HEK293 (cell line): ENCODE measurements around the gene CMTM8.

Experiments
- CTCF ChIA-PET: fragments of 350-600 bp; formaldehyde crosslinking; extraction: SDS; loops from one replicate; lab custom pipeline; 2021; ENCODE audit warnings: antibody characterized with exemption; lab: Yijun Ruan, JAX
- POLR2A ChIA-PET: fragments of 300-600 bp; formaldehyde crosslinking; extraction: SDS; loops from one replicate; lab custom pipeline; 2020; ENCODE audit warnings: antibody characterized with exemption, inconsistent platforms; lab: Yijun Ruan, JAX
- H3K27ac ChIP-seq: fragments of 200-500 bp; sonication (Bioruptor generic); 2 replicates; pipeline ENCODE4 v1.5.1; 2014; ENCODE audit warnings: low read depth, low read length, control low read depth, inconsistent platforms; ENCODE audit errors: extremely low read depth
- H3K36me3 ChIP-seq, 2 experiments: fragments of 200-500 bp in 1 of 2; sonication (Bioruptor generic) in 1 of 2; 1 replicate in 1 of 2; 2 replicates in 1 of 2; pipeline ENCODE4 v1.5.1; 2014 to 2017; ENCODE audit warnings: inconsistent platforms in 2 of 2, low read length in 2 of 2; ENCODE audit not compliant: control insufficient read depth in 2 of 2, insufficient read depth in 1 of 2
- H3K4me1 ChIP-seq: fragments of 200-500 bp; sonication (Bioruptor generic); 2 replicates; pipeline ENCODE4 v1.5.1; 2014; ENCODE audit warnings: mild to moderate bottlenecking, low read length, inconsistent platforms; ENCODE audit not compliant: control insufficient read depth, insufficient read depth
- H3K4me3 ChIP-seq: 2 replicates; pipeline ENCODE4 v1.5.1; 2011; ENCODE audit warnings: low read depth, mild to moderate bottlenecking, control low read depth, low read length, moderate library complexity
- H3K9me3 ChIP-seq: fragments of 200-500 bp; sonication (Bioruptor generic); 2 replicates; pipeline ENCODE4 v1.5.1; 2014; ENCODE audit warnings: low read depth, low read length, inconsistent platforms; ENCODE audit not compliant: control insufficient read depth, insufficient read depth
- GLIS1 ChIP-seq: fragments of 450-650 bp; formaldehyde crosslinking; IDR thresholded peaks from 2 replicates; pipeline ENCODE4 v1.5.1; 2016; ENCODE audit warnings: missing biosample characterization, missing genetic modification characterization
- PRDM4 ChIP-seq: fragments of 450-650 bp; formaldehyde crosslinking; IDR thresholded peaks from 2 replicates; pipeline ENCODE4 v1.5.1; 2017; ENCODE audit warnings: missing biosample characterization, missing genetic modification characterization
- PRDM6 ChIP-seq: fragments of 450-650 bp; formaldehyde crosslinking; IDR thresholded peaks from 2 replicates; pipeline ENCODE4 v1.5.1; 2017; ENCODE audit warnings: missing biosample characterization, missing genetic modification characterization
- SETDB1 ChIP-seq: IDR thresholded peaks from one replicate; pipeline ENCODE4 v1.6.1; 2017; ENCODE audit warnings: mild to moderate bottlenecking, low read length, moderate library complexity, mixed read lengths; ENCODE audit not compliant: insufficient read length
- ZBTB10 ChIP-seq: fragments of 450-650 bp; formaldehyde crosslinking; IDR thresholded peaks from 2 replicates; pipeline ENCODE4 v1.5.1; 2016; ENCODE audit warnings: missing biosample characterization, missing genetic modification characterization
- ZBTB21 ChIP-seq: fragments of 450-650 bp; formaldehyde crosslinking; IDR thresholded peaks from 2 replicates; pipeline ENCODE4 v1.5.1; 2017; ENCODE audit warnings: missing biosample characterization, missing genetic modification characterization
- ZNF138 ChIP-seq: fragments of 450-650 bp; formaldehyde crosslinking; IDR thresholded peaks from 2 replicates; pipeline ENCODE4 v1.5.1; 2016; ENCODE audit warnings: missing biosample characterization, missing genetic modification characterization, borderline replicate concordance
- ZNF157 ChIP-seq: fragments of 450-650 bp; formaldehyde crosslinking; IDR thresholded peaks from 2 replicates; pipeline ENCODE4 v1.5.1; 2016; ENCODE audit warnings: missing biosample characterization, missing genetic modification characterization
- ZNF23 ChIP-seq: fragments of 450-650 bp; formaldehyde crosslinking; IDR thresholded peaks from 2 replicates; pipeline ENCODE4 v1.5.1; 2016; ENCODE audit warnings: missing biosample characterization, missing genetic modification characterization, borderline replicate concordance
- ZNF311 ChIP-seq: fragments of 450-650 bp; formaldehyde crosslinking; IDR thresholded peaks from 2 replicates; pipeline ENCODE4 v1.5.1; 2017; ENCODE audit warnings: missing biosample characterization, missing genetic modification characterization, borderline replicate concordance
- ZNF398 ChIP-seq: fragments of 450-650 bp; formaldehyde crosslinking; IDR thresholded peaks from 2 replicates; pipeline ENCODE4 v1.5.1; 2017; ENCODE audit warnings: missing biosample characterization, missing genetic modification characterization
- ZNF510 ChIP-seq: fragments of 450-650 bp; formaldehyde crosslinking; IDR thresholded peaks from 2 replicates; pipeline ENCODE4 v1.5.1; 2018; ENCODE audit warnings: mild to moderate bottlenecking, missing genetic modification characterization, missing biosample characterization; ENCODE audit not compliant: insufficient replicate concordance
- ZNF518A ChIP-seq: fragments of 450-650 bp; formaldehyde crosslinking; conservative IDR thresholded peaks from 2 replicates; pipeline ENCODE4 v1.5.1; 2016; ENCODE audit warnings: low read depth, missing biosample characterization, missing genetic modification characterization
- ZNF610 ChIP-seq: fragments of 450-650 bp; formaldehyde crosslinking; IDR thresholded peaks from 2 replicates; pipeline ENCODE4 v1.5.1; 2016; ENCODE audit warnings: missing biosample characterization, missing genetic modification characterization, borderline replicate concordance
- ZNF660 ChIP-seq: fragments of 450-650 bp; IDR thresholded peaks from 2 replicates; pipeline ENCODE4 v1.5.1; 2018; ENCODE audit warnings: missing biosample characterization, mild to moderate bottlenecking, missing genetic modification characterization
- ZSCAN18 ChIP-seq: fragments of 450-650 bp; formaldehyde crosslinking; IDR thresholded peaks from 2 replicates; pipeline ENCODE4 v1.5.1; 2016; ENCODE audit warnings: missing biosample characterization, missing genetic modification characterization

CMTM8 gene

GRCh38 chr3:32325201-32325600, 86.7 kb downstream of the CMTM8 start:
- TF ChIP-seq GLIS1 (tag by site-specific recombination) (no peak), ZNF311 (tag by site-specific recombination) (no peak), ZNF660 (tag by site-specific recombination) (no peak), ZNF510 (tag by site-specific recombination) (no peak), PRDM6 (tag by site-specific recombination) (peak; percentile 1; the same call in 1 of the 2 replicates)
- POLR2A ChIA-PET: no interaction called here
- H3K36me3 ChIP-seq: no peaks in the 10 kb centered on the region
- no peaks in the 10 kb centered on the region for H3K9me3 ChIP-seq
- CTCF ChIA-PET: no interaction called here
- H3K4me3 ChIP-seq: no peak overlapping the region
- H3K4me1 ChIP-seq: peaks cover 9% of the 10 kb centered on the region
- no peak overlapping the region for H3K27ac ChIP-seq

GRCh38 chr3:32325927-32326326, 87.4 kb downstream of the CMTM8 start:
- Histone ChIP-seq H3K4me1 (peaks cover 9% of the 10 kb centered on the region), H3K9me3 (no peaks in the 10 kb centered on the region), H3K27ac (no peak overlapping the region), H3K4me3 (no peak overlapping the region), H3K36me3 (no peaks in the 10 kb centered on the region)
- no peak for TF ChIP-seq ZNF518A (tag by site-specific recombination)
- no peak for TF ChIP-seq SETDB1
- TF ChIP-seq ZNF23 (tag by site-specific recombination): no peak
- TF ChIP-seq ZNF157: no peak
- no peak for TF ChIP-seq ZBTB21 (tag by site-specific recombination)
- no peak for TF ChIP-seq ZSCAN18 (tag by site-specific recombination)
- no peak for TF ChIP-seq ZNF138
- TF ChIP-seq PRDM4 (tag by site-specific recombination): no peak
- no peak for TF ChIP-seq ZBTB10
- TF ChIP-seq ZNF610: no peak
- TF ChIP-seq ZNF398: no peak
- ChIA-PET POLR2A (no interaction called here), CTCF (no interaction called here)
